Lower leg skin (tissue), 4 donors: ENCODE results near the gene IRF1. TPM values are rescaled to one million over a fixed set of nuclear protein-coding genes. Genes with fewer than 3 reads are reported as not detected.

ENCODE experiments used
- DNase-seq, 2 donors: peaks; one replicate each; pipeline ENCODE4 v3.0.0-alpha.2; 2019; ENCODE audit warnings: low spot score in 2 of 2
- H3K4me3 ChIP-seq: fragments of 200-600 bp; sonication (generic); 2 replicates; pipeline ENCODE4 v1.5.1; 2017; ENCODE audit warnings: mild to moderate bottlenecking, low read depth; ENCODE audit not compliant: poor library complexity, severe bottlenecking
- POLR2A ChIP-seq, 2 donors: fragments of 450-650 bp; IDR thresholded peaks; one replicate each; pipeline ENCODE4 v1.6.1; 2016 to 2017; ENCODE audit warnings: antibody characterized with exemption in 2 of 2, mild to moderate bottlenecking in 1 of 2, moderate library complexity in 1 of 2
- WGBS, 2 donors: methylation state at CpG; one replicate each; pipeline ENCODE4 v1.1.5; 2018; 5-methylcytosine and 5-hydroxymethylcytosine counted together
- intact Hi-C: fragments of 100-400 bp; cut with DNase I; formaldehyde crosslinking; loops from one replicate; pipeline ENCODE4 v1.15.0; 2023; ENCODE audit warnings: low total_unique reads
- total RNA-seq, 4 donors: library from RNA; depleted of rRNA; stranded (reverse); fragments of >200 nt; gene quantifications; one replicate each; pipeline ENCODE4 v1.1.0, GENCODE V29; 2016
- TF ChIP-seq, protein P1 (sequence below), 3 donors: fragments of 450-650 bp; IDR thresholded peaks; one replicate each; pipeline ENCODE4 v1.5.1; 2016; ENCODE audit warnings: antibody characterized with exemption in 3 of 3, mild to moderate bottlenecking in 3 of 3, moderate library complexity in 2 of 3

IRF1 gene
- total RNA-seq, 4 donors from 2014 or later, result 9.6 to 15.0 (median 14.5) TPM

- WGBS, 2 donors, result 79 to 89% methylated on average over 8 of the region's 8 CpGs
- intact Hi-C loops, result no loop called here
- TF ChIP-seq, protein P1, sequence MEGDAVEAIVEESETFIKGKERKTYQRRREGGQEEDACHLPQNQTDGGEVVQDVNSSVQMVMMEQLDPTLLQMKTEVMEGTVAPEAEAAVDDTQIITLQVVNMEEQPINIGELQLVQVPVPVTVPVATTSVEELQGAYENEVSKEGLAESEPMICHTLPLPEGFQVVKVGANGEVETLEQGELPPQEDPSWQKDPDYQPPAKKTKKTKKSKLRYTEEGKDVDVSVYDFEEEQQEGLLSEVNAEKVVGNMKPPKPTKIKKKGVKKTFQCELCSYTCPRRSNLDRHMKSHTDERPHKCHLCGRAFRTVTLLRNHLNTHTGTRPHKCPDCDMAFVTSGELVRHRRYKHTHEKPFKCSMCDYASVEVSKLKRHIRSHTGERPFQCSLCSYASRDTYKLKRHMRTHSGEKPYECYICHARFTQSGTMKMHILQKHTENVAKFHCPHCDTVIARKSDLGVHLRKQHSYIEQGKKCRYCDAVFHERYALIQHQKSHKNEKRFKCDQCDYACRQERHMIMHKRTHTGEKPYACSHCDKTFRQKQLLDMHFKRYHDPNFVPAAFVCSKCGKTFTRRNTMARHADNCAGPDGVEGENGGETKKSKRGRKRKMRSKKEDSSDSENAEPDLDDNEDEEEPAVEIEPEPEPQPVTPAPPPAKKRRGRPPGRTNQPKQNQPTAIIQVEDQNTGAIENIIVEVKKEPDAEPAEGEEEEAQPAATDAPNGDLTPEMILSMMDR (IDR thresholded peaks at IDR 0.05), result no peak
- no peak for TF ChIP-seq POLR2A (IDR thresholded peaks at IDR 0.05)
- peak in 1 of 2 donors; percentile 66 for DNase-seq
- H3K4me3 ChIP-seq, result no peak overlapping the region
Observed at GRCh38 chr5:132483101-132483500, 7.5 kb downstream of the IRF1 start.

GRCh38 chr5:132481596-132482211, 8.9 kb downstream of the IRF1 start:
- no peak for DNase-seq
- intact Hi-C loops, result no loop called here
- no peak for TF ChIP-seq POLR2A (IDR thresholded peaks at IDR 0.05)
- TF ChIP-seq, protein P1 (IDR thresholded peaks at IDR 0.05), result no peak
- no peak overlapping the region for H3K4me3 ChIP-seq
- 77 to 81% methylated on average over 5 of the region's 5 CpGs for WGBS, 2 donors

GRCh38 chr5:132480893-132481595, 9.5 kb downstream of the IRF1 start:
- WGBS, 2 donors, result 82 to 83% methylated on average over 4 of the region's 4 CpGs
- TF ChIP-seq, protein P1 (IDR thresholded peaks at IDR 0.05), result no peak
- TF ChIP-seq POLR2A (IDR thresholded peaks at IDR 0.05), result no peak
- intact Hi-C loops, result no loop called here
- H3K4me3 ChIP-seq, result no peak overlapping the region
- no peak for DNase-seq

- WGBS, 2 donors, result 86 to 97% methylated on average over 5 of the region's 5 CpGs
- TF ChIP-seq POLR2A (IDR thresholded peaks at IDR 0.05), result no peak
- TF ChIP-seq, protein P1 (IDR thresholded peaks at IDR 0.05), result no peak
- intact Hi-C loops, result no loop called here
- H3K4me3 ChIP-seq, result no peak overlapping the region
- no peak for DNase-seq
Observed at GRCh38 chr5:132480546-132480892, 10.1 kb downstream of the IRF1 start.

DNA sequence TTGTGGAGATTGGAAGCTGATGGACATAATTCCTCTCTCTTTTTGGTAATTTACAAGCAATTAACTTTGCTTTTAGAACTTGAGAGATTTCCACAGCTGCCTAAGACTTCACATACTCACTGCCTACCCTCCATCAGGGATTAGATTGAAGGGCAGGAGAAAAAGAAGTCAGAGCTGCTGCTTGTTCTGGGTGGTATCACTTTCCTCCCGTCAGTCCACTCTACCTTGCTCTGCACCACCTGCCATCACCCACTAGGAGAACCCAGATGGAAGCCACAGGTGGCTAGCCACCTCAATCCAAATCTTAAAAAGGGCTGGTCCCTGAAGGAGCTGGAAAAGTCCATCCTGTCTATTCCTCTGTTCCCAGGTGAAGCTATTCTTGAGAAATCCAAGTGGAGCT, 10.5 kb downstream of the IRF1 start:
- DNase-seq, result no peak
- no peak for TF ChIP-seq POLR2A (IDR thresholded peaks at IDR 0.05)
- TF ChIP-seq, protein P1 (IDR thresholded peaks at IDR 0.05), result no peak
- H3K4me3 ChIP-seq, result no peak overlapping the region
- intact Hi-C loops, result no loop called here
- 96 to 100% methylated on average over 1 of the region's 1 CpG for WGBS, 2 donors
